GM21381 (cell line): ENCODE data around the gene R3HDM1.
"Not testable (repeated sequence)": the region's sequence is repeated elsewhere in the genome, so short reads cannot be mapped to it uniquely, and the experiment has no call there.

ENCODE experiments used
- ATAC-seq: cut with Tn5 transposase; IDR thresholded peaks from one replicate; pipeline ENCODE4 v1.9.1; 2021; ENCODE audit warnings: mild to moderate bottlenecking, moderate library complexity; ENCODE audit not compliant: unreplicated experiment

Gene R3HDM1

DNA sequence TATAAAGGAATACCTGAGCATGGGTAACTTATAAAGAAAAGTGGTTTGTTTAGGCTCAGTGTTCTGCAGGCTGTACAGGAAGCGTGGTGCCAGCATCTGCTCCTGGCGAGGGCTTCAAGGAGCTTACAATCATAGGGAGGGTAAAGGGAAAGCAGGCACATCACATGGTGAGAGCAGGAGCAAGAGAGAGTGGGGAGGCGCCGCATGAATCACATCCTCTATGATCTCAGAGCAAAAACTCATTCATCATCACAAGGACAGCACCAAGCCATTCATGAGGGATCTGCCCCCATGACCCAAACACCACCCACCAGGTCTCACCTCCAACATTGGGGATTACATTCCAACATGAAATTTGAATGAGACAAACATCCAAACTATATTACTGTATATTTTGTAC lies 32.5 kb downstream of the R3HDM1 start:
- ATAC-seq, result no peak

- no peak for ATAC-seq
Observed at GRCh38 chr2:135570884-135571283, 39.6 kb downstream of the R3HDM1 start.

DNA sequence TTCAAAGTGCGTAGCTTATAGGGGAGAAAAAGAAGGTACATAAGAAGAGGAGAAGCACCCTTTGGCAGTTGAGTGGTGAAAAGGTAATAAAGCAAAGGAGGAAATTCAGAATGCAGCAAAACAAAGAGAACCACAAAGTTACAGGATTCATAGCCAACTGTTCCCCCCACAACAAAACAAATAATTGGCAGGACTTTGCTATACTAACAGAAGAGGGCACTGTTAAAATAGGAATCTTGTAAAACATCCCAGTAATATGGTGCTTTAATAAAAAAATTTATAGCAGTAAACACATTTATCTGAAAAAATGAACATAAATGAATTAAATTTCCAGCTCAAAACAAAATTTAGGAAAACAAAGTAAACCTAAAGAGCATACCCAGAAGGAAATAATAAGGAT lies 42.3 kb downstream of the R3HDM1 start:
- ATAC-seq, result no peak

- no peak for ATAC-seq
Observed at GRCh38 chr2:135581282-135581681, 50.0 kb downstream of the R3HDM1 start.

GRCh38 chr2:135582383-135582782 lies 51.1 kb downstream of the R3HDM1 start:
- ATAC-seq, result no peak

DNA sequence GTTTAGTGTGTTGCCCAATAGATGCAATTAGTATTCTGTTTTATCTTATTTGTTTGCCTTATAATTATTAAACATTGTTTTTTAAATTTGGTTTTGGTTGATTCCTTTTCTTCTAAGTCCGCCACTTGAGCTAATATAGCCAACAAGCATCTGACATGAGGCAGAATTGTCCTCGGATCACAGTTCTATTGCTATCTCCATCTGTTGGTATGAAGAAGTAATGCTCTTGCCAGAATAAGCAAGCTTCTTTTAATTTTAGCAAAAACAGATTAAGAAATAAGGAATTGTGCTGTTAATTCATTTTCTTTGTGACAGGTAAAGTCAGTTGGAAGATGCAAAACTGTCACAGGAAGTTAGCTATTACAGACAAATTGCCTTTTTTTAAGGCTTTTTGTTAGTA lies 54.3 kb downstream of the R3HDM1 start:
- ATAC-seq, result no peak

DNA sequence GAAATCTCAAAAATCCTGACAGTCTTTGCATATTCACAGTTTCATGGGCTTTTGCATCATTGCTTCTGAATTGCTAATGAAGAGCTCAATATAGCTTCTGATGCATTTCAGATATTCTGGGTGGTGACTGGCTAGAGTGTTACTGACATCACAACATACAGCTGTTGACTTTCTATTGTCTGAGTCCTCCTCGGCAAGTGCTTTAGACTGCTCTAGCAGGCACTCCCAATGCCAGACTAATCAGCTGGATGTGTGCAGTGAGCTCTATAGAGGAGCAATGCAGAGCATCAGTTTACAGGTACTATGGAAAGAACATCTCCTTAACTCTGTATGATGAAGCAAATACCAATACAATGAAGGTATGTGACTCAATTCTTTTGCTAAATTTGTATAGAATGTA lies 54.9 kb downstream of the R3HDM1 start:
- no peak for ATAC-seq

GRCh38 chr2:135587958-135588357 lies 56.7 kb downstream of the R3HDM1 start:
- no peak for ATAC-seq

DNA sequence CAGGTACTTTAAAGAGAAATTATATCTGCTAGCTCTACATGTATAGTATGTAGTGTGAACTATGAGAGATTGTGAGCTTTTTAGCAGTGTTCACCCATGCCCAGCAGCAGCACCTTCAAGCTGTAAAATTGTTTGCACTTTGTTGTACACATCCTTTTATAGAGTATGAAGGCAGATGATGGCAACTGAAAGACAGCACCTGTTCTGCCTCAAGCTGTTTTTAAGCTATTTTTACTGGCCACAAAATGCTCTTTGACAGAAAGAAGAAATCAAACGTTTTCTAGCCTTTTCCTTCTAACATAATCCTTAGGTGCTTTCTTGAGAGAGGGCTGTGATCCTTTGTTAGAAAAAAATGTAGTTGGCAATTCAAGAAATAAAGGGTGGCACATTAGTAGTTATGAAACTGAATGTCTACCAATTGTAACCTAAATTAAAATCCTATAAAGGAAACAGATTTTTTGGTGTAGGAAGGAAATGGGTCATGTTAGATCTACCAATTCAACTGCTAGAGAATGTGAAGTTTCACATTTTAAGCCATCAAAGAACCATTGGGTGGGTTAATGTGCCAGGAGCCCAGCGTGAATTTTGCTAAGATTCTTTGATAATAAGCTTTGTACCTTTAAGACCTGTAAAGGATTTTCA lies 59.5 kb downstream of the R3HDM1 start:
- ATAC-seq, result no peak

GRCh38 chr2:135600915-135601314 lies 69.6 kb downstream of the R3HDM1 start:
- ATAC-seq, result no peak

DNA sequence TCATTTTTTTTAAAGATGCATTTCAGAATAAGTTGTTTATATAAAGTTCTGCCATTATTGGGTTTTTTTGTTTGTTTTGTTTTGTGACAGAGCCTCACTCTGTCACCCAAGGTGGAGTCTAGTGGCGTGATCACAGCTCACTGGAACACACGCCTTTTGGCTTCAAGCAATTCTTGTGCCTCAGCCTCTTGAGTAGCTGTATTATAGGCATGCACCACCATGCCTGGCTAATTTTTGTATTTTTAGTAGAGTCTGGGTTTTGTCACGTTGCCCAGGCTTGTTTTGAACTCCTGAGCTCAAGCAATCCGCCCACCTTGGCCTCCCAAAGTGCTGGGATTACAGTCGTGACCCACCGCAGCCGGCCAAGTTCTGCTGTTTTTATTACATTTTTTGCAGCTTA lies 72.3 kb downstream of the R3HDM1 start:
- ATAC-seq, result no peak

DNA sequence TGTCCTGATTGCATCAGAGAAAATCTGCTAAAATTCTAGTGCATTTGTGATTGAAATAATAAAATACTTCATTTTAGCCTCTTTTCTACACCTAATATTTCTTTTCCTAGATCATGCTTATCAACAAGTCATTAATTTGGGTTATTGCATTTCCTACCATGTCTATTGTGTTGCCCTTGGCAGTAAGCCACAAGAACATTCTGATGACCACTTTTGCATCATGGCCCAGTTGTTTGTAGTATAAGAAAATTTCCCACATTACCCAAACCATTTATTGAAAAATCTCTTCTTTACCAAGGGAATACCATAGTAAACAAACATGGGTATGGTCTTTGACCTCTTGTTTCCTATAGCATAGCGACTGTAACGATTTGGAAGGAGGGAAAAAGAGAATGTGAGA lies 76.3 kb downstream of the R3HDM1 start:
- no peak for ATAC-seq

- ATAC-seq, result no peak
Observed at GRCh38 chr2:135612319-135612718, 81.0 kb downstream of the R3HDM1 start.

DNA sequence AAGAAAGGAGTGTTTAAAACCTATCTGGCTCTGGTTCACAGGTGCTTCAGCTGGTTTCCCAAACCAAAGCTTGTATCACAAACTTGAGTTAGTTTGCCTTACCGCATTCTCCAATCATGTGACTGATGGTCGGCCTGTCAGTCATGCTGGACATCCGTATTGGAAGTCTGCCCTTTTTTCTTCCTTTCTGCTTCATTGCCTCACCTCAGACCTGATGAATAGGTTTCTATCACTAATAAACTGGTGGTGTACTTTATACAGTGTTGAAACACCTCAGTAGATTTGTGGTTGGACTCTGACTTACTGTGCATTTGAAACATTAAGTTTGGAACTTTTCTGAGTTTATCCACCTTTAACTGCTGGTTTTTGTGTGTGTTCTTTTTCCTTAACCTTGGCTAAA lies 84.1 kb downstream of the R3HDM1 start:
- peak; percentile 56 for ATAC-seq

- ATAC-seq, result no peak
Observed at GRCh38 chr2:135617501-135618015, 86.3 kb downstream of the R3HDM1 start.

GRCh38 chr2:135620198-135620597 lies 88.9 kb downstream of the R3HDM1 start:
- no peak for ATAC-seq

DNA sequence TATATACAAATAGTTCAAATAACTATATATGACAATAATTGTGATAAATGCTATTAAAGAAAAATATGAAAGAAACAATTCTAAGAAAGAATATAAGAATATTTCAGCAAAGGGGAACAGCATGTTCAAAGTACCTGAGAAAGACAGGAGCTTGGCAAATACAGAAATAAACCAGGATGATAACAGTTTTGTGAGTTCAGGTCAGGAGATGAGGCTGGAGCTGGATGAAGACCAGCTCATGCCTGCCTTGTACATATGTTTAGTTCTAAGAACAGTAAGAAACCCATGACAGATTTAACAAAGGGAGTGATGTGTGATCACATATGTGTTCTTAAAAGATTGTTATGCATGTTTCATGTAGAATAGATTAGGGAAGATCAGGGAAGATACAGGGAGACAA lies 98.2 kb downstream of the R3HDM1 start:
- no peak for ATAC-seq

GRCh38 chr2:135630034-135630433 lies 98.8 kb downstream of the R3HDM1 start:
- not testable (repeated sequence) for ATAC-seq

DNA sequence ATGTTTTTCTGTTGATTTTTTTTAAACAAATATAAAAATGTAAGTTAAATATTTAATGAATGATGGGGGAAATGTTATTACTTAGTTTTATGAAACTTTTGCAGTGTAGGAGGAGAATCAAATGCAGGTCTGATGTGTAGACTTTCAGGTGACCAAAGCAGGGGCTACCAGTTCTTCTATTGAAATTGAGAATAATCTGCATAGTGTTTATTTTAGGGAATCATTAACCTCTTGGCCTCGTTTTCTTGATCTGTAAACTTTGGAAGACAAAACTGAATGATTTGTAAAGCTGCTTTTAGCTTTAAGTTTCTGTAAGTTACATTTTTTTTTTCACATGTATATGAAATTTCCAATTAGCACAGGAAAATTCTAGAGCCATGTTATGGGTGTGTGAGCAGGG lies 99.2 kb downstream of the R3HDM1 start:
- ATAC-seq, result no peak

GRCh38 chr2:135633582-135633981 lies 102.3 kb downstream of the R3HDM1 start:
- no peak for ATAC-seq

GRCh38 chr2:135635212-135635835 lies 104.0 kb downstream of the R3HDM1 start:
- no peak for ATAC-seq

DNA sequence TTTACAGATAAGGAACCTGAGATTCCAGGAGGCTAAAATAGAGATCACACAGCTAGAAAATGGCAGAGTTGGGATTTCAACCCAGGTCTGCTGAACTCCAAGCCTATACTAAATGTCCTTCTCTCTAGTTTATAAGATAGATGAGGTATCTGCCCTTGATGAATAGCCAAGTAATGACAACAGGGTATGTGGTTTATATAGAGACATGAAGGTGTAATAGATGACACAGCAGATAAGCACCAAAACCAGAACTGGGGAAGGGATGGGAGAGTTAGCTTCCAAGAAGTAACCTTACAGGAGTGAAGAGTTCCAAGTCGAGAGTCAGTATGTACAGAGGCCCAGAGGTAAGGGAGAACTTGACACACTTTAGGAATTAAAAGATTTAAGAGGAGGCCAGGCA lies 105.7 kb downstream of the R3HDM1 start:
- no peak for ATAC-seq
